SHP77 (cell line): ENCODE data around the gene ARV1.
A peak's percentile ranks its signal among the peaks of the same experiment; 100 is the strongest.

Experiments
- DNase-seq, 2 experiments: peaks; one replicate each; lab custom pipeline; 2025; lab: John Stamatoyannopoulos, UW

ARV1 gene

GRCh38 chr1:230978491-230979388 lies at the start of gene ARV1, which contains the start of gene TTC13:
ARV1 (plus strand) TSS chr1:230979094; CDS start chr1:230979106, 12 bp downstream.
TTC13 (minus strand) TSS chr1:230978861; CDS start chr1:230978830, 31 bp downstream.
- peak; percentile 99 for DNase-seq

GRCh38 chr1:230930986-230931385 lies 47.9 kb upstream of the ARV1 start:
- no peak for DNase-seq

GRCh38 chr1:230935852-230936251 lies 43.0 kb upstream of the ARV1 start:
- DNase-seq, result no peak

GRCh38 chr1:230936475-230936874 lies 42.4 kb upstream of the ARV1 start:
- DNase-seq, result no peak

GRCh38 chr1:230937371-230937770 lies 41.5 kb upstream of the ARV1 start:
- no peak for DNase-seq

- no peak for DNase-seq
These were observed 39.9 kb upstream of the ARV1 start for GRCh38 chr1:230938924-230939368.

GRCh38 chr1:230939806-230940489 lies 38.9 kb upstream of the ARV1 start:
- DNase-seq, result no peak

GRCh38 chr1:230940848-230941247 lies 38.0 kb upstream of the ARV1 start:
- DNase-seq, result no peak

- no peak for DNase-seq
These were observed 35.8 kb upstream of the ARV1 start for GRCh38 chr1:230943048-230943593.

- DNase-seq, result no peak
These were observed 30.6 kb upstream of the ARV1 start for GRCh38 chr1:230948301-230948700.

GRCh38 chr1:230948903-230949302 lies 30.0 kb upstream of the ARV1 start:
- DNase-seq, result no peak

- DNase-seq, result no peak
These were observed 28.5 kb upstream of the ARV1 start for GRCh38 chr1:230950404-230950803.

- DNase-seq, result no peak
These were observed 21.3 kb upstream of the ARV1 start for GRCh38 chr1:230957580-230957989.

GRCh38 chr1:230958370-230958769 lies 20.5 kb upstream of the ARV1 start:
- no peak for DNase-seq

- no peak for DNase-seq
These were observed 14.0 kb upstream of the ARV1 start for GRCh38 chr1:230964896-230965295.

GRCh38 chr1:230965535-230965934 lies 13.4 kb upstream of the ARV1 start:
- no peak for DNase-seq

GRCh38 chr1:230966358-230966873 lies 12.5 kb upstream of the ARV1 start:
- DNase-seq, result no peak

GRCh38 chr1:230970432-230970831 lies 8.5 kb upstream of the ARV1 start:
- no peak for DNase-seq

GRCh38 chr1:230971771-230972170 lies 7.1 kb upstream of the ARV1 start:
- DNase-seq, result no peak

GRCh38 chr1:230972855-230973271 lies 6.0 kb upstream of the ARV1 start:
- no peak for DNase-seq

GRCh38 chr1:230975636-230976035 lies 3.3 kb upstream of the ARV1 start:
- DNase-seq, result no peak

GRCh38 chr1:230976360-230976759 lies 2.5 kb upstream of the ARV1 start:
- DNase-seq, result no peak
